ENCODE measurements around the gene SUGCT.

Gene SUGCT

GRCh38 chr7:40572810-40573465, 438.1 kb downstream of the SUGCT start (continued):
- no peak for TF ChIP-seq PRDM6 (tag by site-specific recombination; IDR thresholded peaks at IDR 0.05)

GRCh38 chr7:40579401-40579800, 444.6 kb downstream of the SUGCT start:
- POLR2A ChIA-PET: no interaction called here
- CTCF ChIA-PET: no interaction called here

GRCh38 chr7:40580776-40581175, 446.0 kb downstream of the SUGCT start:
- Histone ChIP-seq H3K9me3 (ENCODE audit: control insufficient read depth, insufficient read depth, low read depth, low read length) (no peaks in the 10 kb centered on the region), H3K4me3 (ENCODE audit: low read depth, low read length) (no peak overlapping the region), H3K36me3 (ENCODE audit: control insufficient read depth in 2 of 2, insufficient read depth in 1 of 2, low read length in 2 of 2) (no peaks in the 10 kb centered on the region), H3K4me1 (ENCODE audit: control insufficient read depth, insufficient read depth, low read length) (no peaks in the 10 kb centered on the region), H3K27ac (ENCODE audit: extremely low read depth, low read depth, low read length) (no peak overlapping the region)
- POLR2A ChIA-PET: no interaction called here
- CTCF ChIA-PET: no interaction called here
- TF ChIP-seq ZNF639 (tag by site-specific recombination; IDR thresholded peaks at IDR 0.05): no peak
- no peak for TF ChIP-seq ZNF521 (tag by site-specific recombination; IDR thresholded peaks at IDR 0.05)
- TF ChIP-seq ZNF292 (tag by site-specific recombination; IDR thresholded peaks at IDR 0.05; ENCODE audit: borderline replicate concordance, low read depth): no peak
- TF ChIP-seq ZNF658 (tag by site-specific recombination; IDR thresholded peaks at IDR 0.05): no peak
- no peak for TF ChIP-seq ZNF76 (tag by site-specific recombination; IDR thresholded peaks at IDR 0.05; ENCODE audit: borderline replicate concordance, low read depth)
- no peak for TF ChIP-seq ZNF558 (tag by site-specific recombination; IDR thresholded peaks at IDR 0.05)
- TF ChIP-seq ZNF660 (tag by site-specific recombination; IDR thresholded peaks at IDR 0.05): no peak

More at GRCh38 chr7:40579401-40579800, 444.6 kb downstream of the SUGCT start:
- TF ChIP-seq ZNF610 (tag by site-specific recombination; IDR thresholded peaks at IDR 0.05; ENCODE audit: borderline replicate concordance): no peak
- no peak for TF ChIP-seq ZBTB44 (tag by site-specific recombination; IDR thresholded peaks at IDR 0.05)
- no peak for TF ChIP-seq ZBTB10 (tag by site-specific recombination; IDR thresholded peaks at IDR 0.05)
- no peak for TF ChIP-seq ZNF266 (tag by site-specific recombination; IDR thresholded peaks at IDR 0.05; ENCODE audit: low read depth)
- no peak for TF ChIP-seq ZNF670 (tag by site-specific recombination; IDR thresholded peaks at IDR 0.05; ENCODE audit: low read depth)
- no peak for TF ChIP-seq KLF7 (tag by site-specific recombination; IDR thresholded peaks at IDR 0.05; ENCODE audit: borderline replicate concordance)
- TF ChIP-seq ZEB2 (tag by site-specific recombination; IDR thresholded peaks at IDR 0.05): no peak
- TF ChIP-seq ZNF37A (tag by site-specific recombination; IDR thresholded peaks at IDR 0.05): no peak
- no peak for TF ChIP-seq ZNF791 (tag by site-specific recombination; IDR thresholded peaks at IDR 0.05)
- TF ChIP-seq ZNF354C (tag by site-specific recombination; IDR thresholded peaks at IDR 0.05; ENCODE audit: borderline replicate concordance, low read depth): no peak
- no peak for TF ChIP-seq ZNF549 (tag by site-specific recombination; IDR thresholded peaks at IDR 0.05)
- no peak for TF ChIP-seq ZNF560 (tag by site-specific recombination; IDR thresholded peaks at IDR 0.05; ENCODE audit: borderline replicate concordance)
- TF ChIP-seq GLI4 (tag by site-specific recombination; IDR thresholded peaks at IDR 0.05): no peak
- no peak for TF ChIP-seq YY1 (tag by site-specific recombination; IDR thresholded peaks at IDR 0.05)
- no peak for TF ChIP-seq ZNF341 (tag by site-specific recombination; IDR thresholded peaks at IDR 0.05; ENCODE audit: low read depth)
- no peaks in the 10 kb centered on the region for H3K9me3 ChIP-seq (ENCODE audit: control insufficient read depth, insufficient read depth, low read depth, low read length)
- H3K4me1 ChIP-seq (ENCODE audit: control insufficient read depth, insufficient read depth, low read length): no peaks in the 10 kb centered on the region
- H3K36me3 ChIP-seq (ENCODE audit: control insufficient read depth in 2 of 2, insufficient read depth in 1 of 2, low read length in 2 of 2): no peaks in the 10 kb centered on the region
- no peak overlapping the region for H3K27ac ChIP-seq (ENCODE audit: extremely low read depth, low read depth, low read length)
- no peak overlapping the region for H3K4me3 ChIP-seq (ENCODE audit: low read depth, low read length)

All from HEK293 (cell line).